KMS-11 (cell line): Measurements from ENCODE around the gene ANGEL2.

Experiments
- H2AFZ ChIP-seq: fragments of 200-600 bp; sonication (generic); 2 replicates; pipeline ENCODE4 v1.6.1; 2016; ENCODE audit warnings: antibody characterized with exemption, mixed run types, low read depth
- H3K27ac ChIP-seq: fragments of 200-600 bp; sonication (generic); 2 replicates; pipeline ENCODE4 v1.6.1; 2016; ENCODE audit warnings: mild to moderate bottlenecking, mixed run types
- H3K27me3 ChIP-seq: fragments of 200-600 bp; sonication (generic); 2 replicates; pipeline ENCODE4 v1.6.1; 2017; ENCODE audit warnings: mild to moderate bottlenecking, low read depth, mixed run types, moderate library complexity; ENCODE audit not compliant: insufficient read depth
- H3K36me3 ChIP-seq: fragments of 200-600 bp; sonication (generic); 2 replicates; pipeline ENCODE4 v1.6.1; 2017; ENCODE audit warnings: mild to moderate bottlenecking, mixed run types; ENCODE audit not compliant: insufficient read depth
- H3K4me1 ChIP-seq: fragments of 200-600 bp; sonication (generic); 2 replicates; pipeline ENCODE4 v1.6.1; 2016; ENCODE audit warnings: mild to moderate bottlenecking, low read depth, mixed run types; ENCODE audit not compliant: poor library complexity, severe bottlenecking
- H3K4me2 ChIP-seq: fragments of 200-600 bp; sonication (generic); 2 replicates; pipeline ENCODE4 v1.7.0; 2016; ENCODE audit warnings: mild to moderate bottlenecking, mixed run types
- H3K4me3 ChIP-seq: fragments of 200-600 bp; sonication (generic); IDR thresholded peaks from 2 replicates; pipeline ENCODE4 v1.6.1; 2017; ENCODE audit warnings: low read depth, low read length, mixed read lengths; ENCODE audit not compliant: insufficient read depth
- H3K79me2 ChIP-seq: fragments of 200-600 bp; sonication (generic); 2 replicates; pipeline ENCODE4 v1.6.1; 2016; ENCODE audit warnings: low read depth, mixed run types; ENCODE audit not compliant: insufficient read depth
- H3K9ac ChIP-seq: fragments of 200-600 bp; sonication (generic); 2 replicates; pipeline ENCODE4 v1.6.1; 2016; ENCODE audit warnings: mild to moderate bottlenecking, mixed run types
- H4K20me1 ChIP-seq: fragments of 200-600 bp; sonication (generic); 2 replicates; pipeline ENCODE4 v1.6.1; 2016; ENCODE audit warnings: mild to moderate bottlenecking, mixed run types; ENCODE audit not compliant: insufficient read depth
- CTCF ChIP-seq: fragments of 200-600 bp; sonication (generic); conservative IDR thresholded peaks from 2 replicates; pipeline ENCODE4 v1.6.1; 2017; ENCODE audit warnings: low read depth, mild to moderate bottlenecking, antibody characterized with exemption, low read length, moderate library complexity, mixed read lengths

Gene ANGEL2

DNA sequence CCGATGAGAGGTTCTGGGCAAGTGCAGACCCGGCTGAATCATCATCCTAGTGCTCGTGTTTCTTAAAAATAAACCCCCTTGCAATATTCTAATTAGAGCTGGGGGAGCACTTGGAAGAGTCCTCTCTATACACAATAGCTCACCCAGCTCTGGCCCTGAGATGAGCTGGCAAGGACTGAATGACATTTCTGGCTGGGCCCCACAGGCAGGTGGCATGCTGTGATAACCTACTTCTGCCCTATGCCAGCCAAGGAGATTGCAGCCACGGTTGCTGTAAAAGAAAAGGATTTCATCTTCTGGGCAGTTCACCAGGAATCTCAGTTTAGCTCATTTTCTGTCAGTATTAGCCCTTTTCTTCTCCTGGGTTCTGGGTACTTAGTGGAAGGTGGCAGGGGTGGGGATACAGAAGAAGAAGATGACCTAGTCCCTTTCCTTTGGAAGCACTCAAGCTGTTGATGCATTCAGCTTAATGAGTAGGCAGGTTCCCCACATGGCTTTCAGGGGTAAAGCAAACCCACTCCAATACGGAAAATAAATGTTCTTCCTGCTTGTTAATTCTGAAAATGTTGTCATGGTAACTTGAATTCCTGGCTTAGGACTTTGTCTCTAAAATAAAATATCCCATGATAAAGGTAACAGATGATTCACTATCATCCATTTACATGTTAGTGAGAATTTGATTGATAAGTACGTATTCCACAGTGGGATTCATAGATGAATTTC lies 33.1 kb downstream of the ANGEL2 start:
- Histone ChIP-seq H4K20me1 (no peaks in the 10 kb centered on the region), H3K79me2 (no peaks in the 10 kb centered on the region), H3K4me3 (no peak overlapping the region), H3K9ac (no peak overlapping the region), H3K4me1 (no peaks in the 10 kb centered on the region), H3K27me3 (no peaks in the 10 kb centered on the region), H3K36me3 (no peaks in the 10 kb centered on the region), H3K27ac (no peak overlapping the region), H2AFZ (no peak overlapping the region), H3K4me2 (no peak overlapping the region)
- TF ChIP-seq CTCF, result no peak

GRCh38 chr1:212981571-212982328 lies 33.9 kb downstream of the ANGEL2 start:
- Histone ChIP-seq H3K9ac (no peak overlapping the region), H3K27me3 (no peaks in the 10 kb centered on the region)

DNA sequence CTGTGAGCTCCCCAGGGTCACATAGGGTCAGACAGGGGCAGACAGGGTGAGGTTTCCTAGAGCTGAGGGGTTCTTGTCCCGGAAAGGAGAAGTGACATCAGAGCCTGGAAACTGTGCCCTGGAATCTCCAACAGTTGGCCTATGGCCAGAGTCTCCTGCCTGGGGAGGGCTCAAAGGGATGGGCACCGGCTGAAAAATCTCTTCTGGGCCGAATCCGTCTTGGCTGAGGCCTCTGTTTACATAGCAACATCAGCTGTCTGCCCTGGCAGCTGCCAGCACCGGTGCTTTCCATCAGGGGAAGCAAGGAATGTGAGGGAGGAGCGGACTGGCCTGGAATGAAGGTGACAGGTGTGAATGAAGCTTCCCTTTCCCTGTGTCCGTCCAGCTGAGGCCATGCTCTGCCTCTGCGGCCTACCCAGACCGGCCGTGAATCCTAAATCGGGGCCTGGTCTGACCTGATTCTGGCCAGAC lies 34.6 kb downstream of the ANGEL2 start:
- no peaks in the 10 kb centered on the region for H3K79me2 ChIP-seq
- no peaks in the 10 kb centered on the region for H3K4me1 ChIP-seq
- H3K27ac ChIP-seq, result no peak overlapping the region
- no peak overlapping the region for H3K9ac ChIP-seq
- no peak overlapping the region for H3K4me2 ChIP-seq
- H2AFZ ChIP-seq, result no peak overlapping the region
- H3K4me3 ChIP-seq, result no peak overlapping the region
- TF ChIP-seq CTCF, result no peak
- no peaks in the 10 kb centered on the region for H3K27me3 ChIP-seq
- no peaks in the 10 kb centered on the region for H3K36me3 ChIP-seq
- no peaks in the 10 kb centered on the region for H4K20me1 ChIP-seq

More at GRCh38 chr1:212981571-212982328, 33.9 kb downstream of the ANGEL2 start:
- Histone ChIP-seq H3K4me3 (no peak overlapping the region), H3K79me2 (no peaks in the 10 kb centered on the region), H4K20me1 (no peaks in the 10 kb centered on the region), H2AFZ (no peak overlapping the region), H3K27ac (no peak overlapping the region), H3K4me1 (no peaks in the 10 kb centered on the region), H3K4me2 (no peak overlapping the region), H3K36me3 (no peaks in the 10 kb centered on the region)
- TF ChIP-seq CTCF, result no peak

DNA sequence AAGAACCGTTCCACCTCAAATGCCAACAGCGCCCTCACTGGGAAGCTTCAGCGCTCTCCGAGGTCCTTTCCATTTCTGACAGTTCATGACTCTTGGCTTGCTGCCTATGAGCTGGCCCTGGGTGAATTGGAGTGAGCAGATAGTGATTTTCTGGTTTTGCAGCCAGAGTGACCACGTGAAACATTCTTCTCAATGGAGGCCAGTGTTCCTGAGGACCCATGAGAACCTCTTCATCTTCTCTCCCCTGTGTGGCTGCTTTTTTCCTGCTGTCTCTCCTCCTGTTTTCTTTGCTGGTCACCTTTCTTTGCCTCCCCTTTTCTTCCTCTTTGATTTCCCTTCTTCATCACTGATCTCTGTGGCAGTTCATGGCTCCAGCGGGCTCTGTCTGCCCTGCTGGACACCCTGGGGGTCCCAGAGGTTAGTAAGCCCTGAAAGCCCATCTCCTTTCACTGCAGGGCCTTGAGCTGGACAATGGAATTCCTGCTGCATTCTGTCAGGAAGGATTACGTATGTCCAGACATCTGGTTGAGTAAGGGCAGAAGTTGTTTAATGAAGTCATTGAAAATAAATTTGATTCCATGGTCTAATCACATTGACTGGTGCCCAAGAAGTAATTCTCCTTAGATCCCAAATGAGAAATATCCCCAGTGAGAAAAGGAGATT lies 35.4 kb downstream of the ANGEL2 start:
- Histone ChIP-seq H3K27ac (no peak overlapping the region), H3K27me3 (no peaks in the 10 kb centered on the region), H3K36me3 (no peaks in the 10 kb centered on the region), H3K4me3 (no peak overlapping the region), H2AFZ (no peak overlapping the region), H3K9ac (no peak overlapping the region), H3K79me2 (no peaks in the 10 kb centered on the region), H3K4me2 (no peak overlapping the region), H4K20me1 (no peaks in the 10 kb centered on the region), H3K4me1 (no peaks in the 10 kb centered on the region)
- no peak for TF ChIP-seq CTCF
